HG03460 (cell line): ENCODE results near the gene LMO7.

Source experiments
- ATAC-seq: cut with Tn5 transposase; IDR thresholded peaks from one replicate; pipeline ENCODE4 v1.9.1; 2021; ENCODE audit not compliant: unreplicated experiment

Gene LMO7

GRCh38 chr13:75832812-75833211 is 196.7 kb downstream of the LMO7 start:
- no peak for ATAC-seq

DNA sequence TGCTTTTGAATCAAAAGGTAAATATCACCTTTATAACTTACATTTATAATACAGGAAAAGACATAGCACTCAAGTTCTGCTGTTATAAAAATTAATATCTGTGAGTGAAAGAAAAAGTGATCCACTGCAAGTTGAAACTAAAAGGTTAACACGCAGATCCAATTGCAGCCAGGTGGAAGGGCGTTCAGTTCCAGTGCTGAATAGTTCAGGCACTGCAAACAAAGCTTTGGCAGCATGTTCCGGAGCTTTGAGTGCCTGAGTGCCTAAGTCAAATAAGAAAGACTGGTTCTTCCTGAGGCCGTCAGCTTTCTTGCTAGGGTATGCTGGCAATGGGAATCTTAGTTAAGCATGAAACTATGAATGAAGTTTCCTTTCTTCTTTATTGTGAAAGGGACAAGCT is 200.3 kb downstream of the LMO7 start:
- no peak for ATAC-seq

DNA sequence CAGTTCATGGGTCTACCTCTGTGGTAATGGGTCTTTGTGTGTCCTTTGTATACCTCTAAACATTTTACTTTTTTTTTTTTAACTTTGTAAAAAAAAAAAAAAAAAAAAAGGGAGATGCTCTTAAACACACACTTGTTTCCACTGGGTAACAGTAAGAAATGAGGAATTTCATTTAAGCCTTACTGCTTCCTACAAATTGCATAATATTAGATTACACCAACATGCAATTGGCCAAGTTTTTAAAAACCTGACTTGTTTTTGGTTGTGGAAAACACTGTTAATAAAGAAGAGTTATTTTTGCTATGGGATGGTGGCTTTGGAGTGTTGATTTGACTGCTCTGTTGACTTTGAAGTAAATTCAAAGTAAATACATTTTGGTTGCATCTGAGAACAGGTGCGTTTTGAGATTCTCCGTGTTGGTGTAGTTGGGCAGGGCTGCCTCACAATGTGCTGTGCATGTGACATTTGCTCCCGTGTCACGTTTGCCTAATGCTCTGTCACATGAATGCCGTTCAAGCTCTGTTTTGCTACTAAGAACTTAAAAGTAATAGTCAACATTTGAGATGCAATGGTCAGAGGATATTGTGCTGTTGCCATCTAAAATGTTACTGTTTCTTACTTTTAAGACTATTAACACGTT is 202.4 kb downstream of the LMO7 start:
- no peak for ATAC-seq

DNA sequence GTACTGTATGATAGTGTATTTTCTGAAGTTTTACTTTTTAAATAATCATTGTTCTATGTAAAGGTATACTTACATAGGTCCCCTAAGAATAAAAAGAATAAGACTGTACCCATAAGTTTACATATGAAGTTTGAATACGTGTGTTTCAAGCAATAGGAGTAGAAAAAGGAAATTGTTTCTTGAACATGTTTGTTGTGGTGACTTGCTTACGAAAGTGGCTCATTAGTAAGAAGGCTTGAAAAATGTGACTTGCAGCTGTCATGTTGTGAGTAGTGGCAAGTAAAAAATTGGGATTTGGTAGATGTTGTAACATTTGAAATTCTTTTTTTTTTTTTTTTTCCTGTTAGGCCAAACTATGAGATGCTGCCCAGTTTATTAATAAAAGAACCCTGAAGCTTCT is 203.3 kb downstream of the LMO7 start:
- ATAC-seq, result no peak

DNA sequence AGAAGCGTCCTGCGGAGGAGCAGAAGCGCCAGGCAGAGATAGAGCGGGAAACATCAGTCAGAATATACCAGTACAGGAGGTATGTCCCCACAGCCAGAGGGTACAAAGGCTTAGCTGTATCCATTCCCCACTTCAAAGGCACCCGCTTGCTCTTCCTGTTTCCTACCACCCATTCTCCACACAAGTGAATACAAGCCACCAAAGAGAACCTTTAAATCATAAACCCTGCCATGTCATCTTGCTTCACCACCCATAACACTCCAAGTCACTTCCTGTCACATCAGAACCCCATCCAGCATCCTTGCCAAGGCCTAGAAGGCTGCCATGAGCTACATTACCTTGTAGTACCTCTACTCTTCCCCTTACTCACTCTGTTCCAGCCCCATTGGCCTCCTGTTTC is 205.8 kb downstream of the LMO7 start:
- no peak for ATAC-seq

- ATAC-seq, result no peak
Observed at GRCh38 chr13:75843074-75843473, 206.9 kb downstream of the LMO7 start.

DNA sequence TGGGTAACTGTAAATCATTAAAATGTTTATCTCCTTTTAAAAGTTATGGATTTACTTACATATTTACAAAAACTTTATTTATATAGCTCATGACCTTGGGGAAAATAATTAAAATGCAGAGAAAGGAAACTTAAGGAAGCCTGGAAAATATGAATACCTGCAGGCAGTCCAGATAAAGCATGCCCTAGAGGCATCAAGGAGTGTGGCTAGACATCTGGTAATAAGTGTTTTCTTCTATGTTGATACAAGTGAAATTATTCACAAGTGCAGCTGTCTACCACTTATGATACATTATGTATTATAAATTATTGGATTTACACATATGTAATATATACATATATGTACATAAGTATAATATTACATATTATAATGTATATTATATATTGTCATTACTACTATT is 207.9 kb downstream of the LMO7 start:
- ATAC-seq, result no peak

DNA sequence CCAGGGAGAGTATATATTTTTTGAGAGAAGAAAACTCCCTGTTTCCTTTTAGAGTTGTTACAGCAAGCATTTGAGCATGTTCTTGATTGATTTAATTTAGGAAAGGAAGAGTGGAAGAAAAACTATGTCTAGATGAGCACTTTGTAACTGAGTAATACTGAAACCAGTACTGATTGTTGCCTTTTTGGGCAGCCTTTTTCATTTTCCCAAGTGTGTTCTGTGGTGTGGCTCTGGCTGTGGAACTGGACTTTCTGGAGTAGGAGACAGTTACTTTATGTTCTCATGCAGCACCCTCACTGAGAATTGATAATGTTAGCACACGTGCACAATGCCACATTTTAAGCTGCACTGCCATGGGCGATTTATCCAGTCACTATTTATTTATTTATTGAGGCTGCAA is 211.5 kb downstream of the LMO7 start:
- ATAC-seq, result no peak

GRCh38 chr13:75850916-75851315 is 214.8 kb downstream of the LMO7 start:
- ATAC-seq, result no peak

DNA sequence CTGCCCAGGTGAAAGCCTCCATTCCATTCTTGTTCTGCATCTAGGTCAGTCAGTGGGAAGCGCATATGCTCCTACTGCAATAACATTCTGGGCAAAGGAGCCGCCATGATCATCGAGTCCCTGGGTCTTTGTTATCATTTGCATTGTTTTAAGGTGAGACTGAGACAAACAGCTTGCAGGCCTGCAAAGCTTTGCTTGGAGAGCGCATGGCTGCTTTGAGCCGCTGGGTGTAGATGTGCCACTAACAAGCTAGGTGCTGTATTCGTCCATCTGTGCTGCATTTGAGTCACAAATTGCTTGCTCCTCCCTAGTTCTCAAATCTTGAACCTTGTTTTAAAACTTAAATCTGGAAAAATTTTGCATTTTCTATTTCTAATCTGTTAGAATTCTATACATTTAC is 219.1 kb downstream of the LMO7 start:
- ATAC-seq, result no peak

DNA sequence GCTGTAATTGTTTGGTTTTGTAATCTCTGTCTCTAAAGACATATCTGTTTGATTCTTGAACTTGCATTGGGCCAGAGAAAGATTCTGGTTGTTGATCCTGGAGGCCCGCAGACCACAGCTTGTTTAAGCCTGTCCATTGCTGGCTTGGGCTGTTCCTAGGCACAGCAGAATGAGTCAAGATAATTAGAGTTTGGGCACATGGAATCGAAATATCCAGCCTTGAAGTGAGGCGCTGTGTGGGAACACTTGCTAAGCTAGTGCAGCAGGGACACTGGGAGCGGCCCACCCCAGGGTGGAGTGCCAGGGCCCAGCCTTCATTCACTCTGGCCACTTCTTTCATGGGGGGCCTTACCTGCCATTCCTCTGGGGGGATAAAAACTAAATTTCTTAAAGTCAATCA is 219.7 kb downstream of the LMO7 start:
- no peak for ATAC-seq

DNA sequence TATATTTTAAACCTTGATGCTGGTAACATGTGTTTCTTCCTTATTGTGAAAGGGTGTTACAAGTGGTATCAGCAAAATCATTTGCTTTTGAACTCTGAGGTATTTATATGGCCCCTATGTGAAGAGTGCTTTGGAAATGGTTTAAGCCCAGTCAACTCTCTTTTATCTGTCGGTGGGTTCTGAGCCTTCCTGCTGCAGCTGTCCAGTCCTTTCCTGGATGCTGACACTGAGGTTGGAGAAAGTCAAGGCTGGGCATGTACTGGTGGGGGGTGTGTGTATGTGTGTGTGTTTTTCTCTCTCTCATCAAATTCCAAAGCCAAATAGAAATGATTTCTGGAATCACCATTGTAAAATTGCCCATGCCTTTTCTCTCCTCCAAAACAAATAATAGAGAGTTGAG is 221.2 kb downstream of the LMO7 start:
- ATAC-seq, result no peak

DNA sequence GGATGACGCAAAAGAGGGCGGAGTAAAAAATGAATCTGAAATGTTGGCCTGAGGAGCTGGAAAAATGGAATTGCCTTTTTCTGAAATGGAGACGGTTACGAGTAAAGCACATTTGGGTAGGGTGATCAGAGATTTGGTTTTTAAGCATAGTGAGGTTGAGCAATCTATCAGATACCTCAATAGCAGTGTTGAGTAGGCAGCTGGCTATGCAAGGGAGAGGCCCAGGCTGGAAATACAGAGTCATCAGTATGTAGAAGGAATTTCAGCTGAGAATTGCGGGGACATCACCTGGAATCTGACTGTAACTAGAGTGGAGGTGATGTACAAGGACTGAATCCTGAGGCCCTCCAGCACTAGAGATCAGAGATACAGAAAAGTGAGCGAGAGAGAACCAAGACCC is 224.8 kb downstream of the LMO7 start:
- ATAC-seq, result no peak

GRCh38 chr13:75861786-75862185 is 225.7 kb downstream of the LMO7 start:
- no peak for ATAC-seq

DNA sequence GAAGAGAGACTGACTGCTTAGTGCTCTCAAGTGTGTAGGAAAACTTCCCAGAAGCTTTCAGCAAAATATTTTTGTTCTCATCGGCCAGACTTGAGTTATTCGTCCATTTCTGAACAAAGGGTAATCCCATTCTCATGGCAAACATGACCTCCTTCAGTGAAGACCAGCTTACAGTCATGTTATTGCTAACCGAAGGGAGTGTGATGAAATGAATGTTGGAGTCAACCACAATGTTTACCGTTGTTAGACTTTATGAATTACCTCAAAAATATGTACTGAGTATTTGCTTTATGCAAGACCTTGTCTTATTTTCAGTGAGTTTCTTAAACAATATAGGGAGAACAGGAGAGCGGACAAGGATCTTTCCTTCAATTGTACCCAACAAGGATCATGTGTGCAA is 228.6 kb downstream of the LMO7 start:
- ATAC-seq, result no peak

DNA sequence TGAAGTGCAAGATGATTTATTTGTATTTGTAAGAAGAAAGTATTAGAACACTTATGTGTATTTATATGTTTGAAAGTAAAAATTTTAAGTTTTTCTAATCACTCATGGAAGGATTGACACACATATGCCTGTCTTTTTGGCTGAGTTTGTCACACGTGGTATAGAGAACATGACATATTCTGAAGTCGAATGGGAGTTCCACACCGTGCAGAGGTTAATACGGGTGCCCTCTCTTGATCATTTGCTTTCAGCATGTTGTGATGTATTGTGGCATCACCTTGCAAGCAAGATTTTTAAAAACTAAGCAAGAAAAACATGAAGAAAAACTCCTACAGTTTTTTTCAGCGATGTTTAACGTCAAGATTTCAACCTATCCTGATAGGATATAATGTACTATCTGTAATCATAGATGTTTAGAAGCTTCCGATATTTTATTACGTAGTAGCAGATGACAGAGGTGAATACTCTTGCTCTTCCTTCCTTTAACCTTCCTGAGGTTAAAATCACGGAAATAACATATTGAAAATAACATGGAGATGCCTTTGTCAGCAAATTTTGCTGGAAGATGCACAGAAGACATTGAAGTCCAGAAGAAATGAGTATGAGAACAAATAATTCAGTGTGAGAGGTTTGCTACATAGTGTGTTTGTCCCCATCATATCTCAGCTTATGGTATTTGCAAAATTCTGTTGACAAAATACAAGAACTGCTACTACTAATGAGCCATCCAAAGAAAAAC is 231.4 kb downstream of the LMO7 start:
- no peak for ATAC-seq

GRCh38 chr13:75869981-75870380 is 233.9 kb downstream of the LMO7 start:
- no peak for ATAC-seq

GRCh38 chr13:75870397-75870903 is 234.3 kb downstream of the LMO7 start:
- no peak for ATAC-seq

- no peak for ATAC-seq
Observed at GRCh38 chr13:75871059-75871458, 234.9 kb downstream of the LMO7 start.

- ATAC-seq, result no peak
Observed at GRCh38 chr13:75872980-75873379, 236.8 kb downstream of the LMO7 start.

GRCh38 chr13:75873494-75873893 is 237.4 kb downstream of the LMO7 start:
- ATAC-seq, result no peak

- no peak for ATAC-seq
Observed at GRCh38 chr13:75875450-75875849, 239.3 kb downstream of the LMO7 start.
